LoVo (cell line): ENCODE results near the gene GUCY2C.

ENCODE experiments used
- DNase-seq: peaks from one replicate; pipeline ENCODE4 v3.0.0-alpha.2; 2016; ENCODE audit warnings: low spot score

The GUCY2C gene

GRCh38 chr12:14571779-14572178, 124.6 kb downstream of the GUCY2C start:
- DNase-seq: no peak

- no peak for DNase-seq
Measured at GRCh38 chr12:14570231-14570630, 126.2 kb downstream of the GUCY2C start.

- DNase-seq: peak; percentile 81
Measured at GRCh38 chr12:14567351-14568162, 128.8 kb downstream of the GUCY2C start, which contains the start of gene PLBD1. Gene PLBD1 (minus strand): TSS chr12:14567883. CDS start chr12:14567696, 187 bp downstream.

GRCh38 chr12:14564336-14564959, 132.0 kb downstream of the GUCY2C start:
- DNase-seq: no peak

- no peak for DNase-seq
Measured at GRCh38 chr12:14563046-14563445, 133.4 kb downstream of the GUCY2C start.
